ENCODE results near the gene DDX31. TPM values are rescaled to one million over a fixed set of nuclear protein-coding genes. Genes with fewer than 3 reads are reported as not detected.

Gene DDX31
- total RNA-seq, 4 donors from 2014 or later = 8.8 to 28.0 (median 9.9) TPM

- DNase-seq (ENCODE audit: low spot score) (no peak), ATAC-seq (ENCODE audit: low FRiP score) (no peak)
- TF ChIP-seq CTCF (IDR thresholded peaks at IDR 0.05) = no peak
Observed at GRCh38 chr9:132694144-132694543, 24.4 kb upstream of the DDX31 start.

- ATAC-seq (ENCODE audit: low FRiP score) = no peak
- no peak for TF ChIP-seq CTCF (IDR thresholded peaks at IDR 0.05)
- DNase-seq (ENCODE audit: low spot score) = no peak
Observed at GRCh38 chr9:132690696-132691095, 20.9 kb upstream of the DDX31 start.

- no peak for TF ChIP-seq CTCF (IDR thresholded peaks at IDR 0.05)
- no peak for DNase-seq (ENCODE audit: low spot score)
- ATAC-seq (ENCODE audit: low FRiP score) = no peak
Observed at GRCh38 chr9:132683873-132684272, 14.1 kb upstream of the DDX31 start.

- ATAC-seq (ENCODE audit: low FRiP score) = no peak
- TF ChIP-seq CTCF (IDR thresholded peaks at IDR 0.05) = no peak
- no peak for DNase-seq (ENCODE audit: low spot score)
Observed at GRCh38 chr9:132681561-132681960, 11.8 kb upstream of the DDX31 start.

GRCh38 chr9:132679946-132680625 lies 10.3 kb upstream of the DDX31 start:
- no peak for ATAC-seq (ENCODE audit: low FRiP score)

GRCh38 chr9:132677976-132678375 lies 8.2 kb upstream of the DDX31 start:
- no peak for TF ChIP-seq CTCF (IDR thresholded peaks at IDR 0.05)
- ATAC-seq (ENCODE audit: low FRiP score) = no peak

More at GRCh38 chr9:132679946-132680625, 10.3 kb upstream of the DDX31 start:
- TF ChIP-seq CTCF (IDR thresholded peaks at IDR 0.05) = no peak
- DNase-seq (ENCODE audit: low spot score) = no peak

GRCh38 chr9:132674485-132674884 lies 4.7 kb upstream of the DDX31 start:
- ATAC-seq (ENCODE audit: low FRiP score) = no peak
- no peak for TF ChIP-seq CTCF (IDR thresholded peaks at IDR 0.05)
- DNase-seq (ENCODE audit: low spot score) = no peak

More at GRCh38 chr9:132677976-132678375, 8.2 kb upstream of the DDX31 start:
- DNase-seq (ENCODE audit: low spot score) = no peak
